ENCODE measurements around the gene PRKAB2.

DNA sequence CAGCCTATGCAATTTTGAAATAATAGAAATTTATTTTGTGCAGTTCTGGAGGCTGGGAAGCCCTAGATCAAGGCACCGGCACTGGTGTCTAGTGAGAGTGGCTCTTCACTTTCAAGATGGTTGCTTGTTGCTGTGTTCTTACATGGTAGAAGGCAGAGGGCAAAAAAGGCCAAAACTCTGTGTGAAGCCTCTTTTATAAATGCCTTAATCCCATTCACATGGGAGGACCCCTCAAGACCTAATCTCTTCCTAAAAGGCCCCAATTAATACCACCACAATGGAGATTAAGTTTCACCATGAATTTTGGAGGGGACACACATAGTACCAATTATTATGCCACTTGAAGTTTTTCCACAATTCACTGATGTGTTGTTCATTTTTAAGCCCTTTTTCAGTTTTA, 21.0 kb downstream of the PRKAB2 start:
- TF ChIP-seq, protein P1, sequence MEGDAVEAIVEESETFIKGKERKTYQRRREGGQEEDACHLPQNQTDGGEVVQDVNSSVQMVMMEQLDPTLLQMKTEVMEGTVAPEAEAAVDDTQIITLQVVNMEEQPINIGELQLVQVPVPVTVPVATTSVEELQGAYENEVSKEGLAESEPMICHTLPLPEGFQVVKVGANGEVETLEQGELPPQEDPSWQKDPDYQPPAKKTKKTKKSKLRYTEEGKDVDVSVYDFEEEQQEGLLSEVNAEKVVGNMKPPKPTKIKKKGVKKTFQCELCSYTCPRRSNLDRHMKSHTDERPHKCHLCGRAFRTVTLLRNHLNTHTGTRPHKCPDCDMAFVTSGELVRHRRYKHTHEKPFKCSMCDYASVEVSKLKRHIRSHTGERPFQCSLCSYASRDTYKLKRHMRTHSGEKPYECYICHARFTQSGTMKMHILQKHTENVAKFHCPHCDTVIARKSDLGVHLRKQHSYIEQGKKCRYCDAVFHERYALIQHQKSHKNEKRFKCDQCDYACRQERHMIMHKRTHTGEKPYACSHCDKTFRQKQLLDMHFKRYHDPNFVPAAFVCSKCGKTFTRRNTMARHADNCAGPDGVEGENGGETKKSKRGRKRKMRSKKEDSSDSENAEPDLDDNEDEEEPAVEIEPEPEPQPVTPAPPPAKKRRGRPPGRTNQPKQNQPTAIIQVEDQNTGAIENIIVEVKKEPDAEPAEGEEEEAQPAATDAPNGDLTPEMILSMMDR (conservative IDR thresholded peaks at IDR 0.05) = no peak
- TF ChIP-seq EZH2 (IDR thresholded peaks at IDR 0.05; ENCODE audit: low read depth) = no peak

All from PC-9 (cell line).